HepG2 (cell line): ENCODE results near the gene CDC14B. TPM values are rescaled to one million over a fixed set of nuclear protein-coding genes. Genes with fewer than 3 reads are reported as not detected.

Experiments
- AHDC1 ChIP-seq: sonication (generic); formaldehyde crosslinking; IDR thresholded peaks from 2 replicates; pipeline ENCODE4 v1.5.1; 2020; ENCODE audit warnings: mild to moderate bottlenecking, missing genetic modification reagents, borderline replicate concordance
- ATF7 ChIP-seq, 2 experiments: fragments of 450-650 bp in 1 of 2; sonication (generic) in 1 of 2; formaldehyde crosslinking in 1 of 2; IDR thresholded peaks; 2 replicates each; pipeline versions ENCODE4 v1.4.0 to v1.6.1; 2016 to 2020; ENCODE audit warnings: antibody characterized with exemption in 1 of 2, mild to moderate bottlenecking in 1 of 2, missing genetic modification reagents in 1 of 2
- CSRNP2 ChIP-seq: sonication (generic); formaldehyde crosslinking; conservative IDR thresholded peaks from 2 replicates; pipeline ENCODE4 v1.8.0; 2022; ENCODE audit warnings: low read depth, missing genetic modification reagents
- FOXO1 ChIP-seq: sonication (generic); formaldehyde crosslinking; IDR thresholded peaks from 2 replicates; pipeline ENCODE4 v1.4.0; 2020; ENCODE audit warnings: missing genetic modification reagents
- GATAD2A ChIP-seq: IDR thresholded peaks from 2 replicates; pipeline ENCODE4 v1.6.1; 2016
- HOXA3 ChIP-seq: sonication (generic); formaldehyde crosslinking; IDR thresholded peaks from 2 replicates; pipeline ENCODE4 v1.5.0; 2020; ENCODE audit warnings: missing genetic modification reagents
- JUND ChIP-seq: sonication (generic); formaldehyde crosslinking; IDR thresholded peaks from 2 replicates; pipeline ENCODE4 v1.8.0; 2022; ENCODE audit warnings: mild to moderate bottlenecking, missing genetic modification reagents
- KLF6 ChIP-seq: IDR thresholded peaks from 2 replicates; pipeline ENCODE4 v1.8.0; 2016; ENCODE audit warnings: missing biosample characterization, missing genetic modification reagents
- NCOA2 ChIP-seq: sonication (generic); formaldehyde crosslinking; IDR thresholded peaks from 2 replicates; pipeline ENCODE4 v1.8.0; 2022; ENCODE audit warnings: inconsistent platforms
- NR2F6 ChIP-seq, 2 experiments: IDR thresholded peaks; 2 replicates each; pipeline ENCODE4 v1.6.1; 2016; ENCODE audit warnings: antibody characterized with exemption in 1 of 2, mild to moderate bottlenecking in 1 of 2
- RXRB ChIP-seq: IDR thresholded peaks from 2 replicates; pipeline ENCODE4 v1.6.1; 2016; ENCODE audit warnings: borderline replicate concordance, missing genetic modification reagents, missing compliant biosample characterization
- SOX13 ChIP-seq, 3 experiments: fragments of 450-650 bp in 1 of 3; sonication (generic) in 1 of 3; formaldehyde crosslinking in 1 of 3; IDR thresholded peaks in 2 of 3; conservative IDR thresholded peaks in 1 of 3; 2 replicates each; pipeline versions ENCODE4 v1.5.0 to v1.6.1; 2016 to 2020; ENCODE audit warnings: antibody characterized with exemption in 1 of 3, mild to moderate bottlenecking in 1 of 3, missing compliant biosample characterization in 1 of 3, missing genetic modification reagents in 1 of 3, moderate library complexity in 1 of 3
- SOX5 ChIP-seq: IDR thresholded peaks from 2 replicates; pipeline ENCODE4 v1.6.1; 2016; ENCODE audit warnings: borderline replicate concordance
- TFE3 ChIP-seq: IDR thresholded peaks from 2 replicates; pipeline ENCODE4 v1.6.1; 2016
- TMF1 ChIP-seq: sonication (generic); formaldehyde crosslinking; IDR thresholded peaks from 2 replicates; pipeline ENCODE4 v1.8.1; 2022; ENCODE audit warnings: low read depth, missing genetic modification reagents
- ZNF12 ChIP-seq: sonication (generic); formaldehyde crosslinking; IDR thresholded peaks from 2 replicates; pipeline ENCODE4 v1.5.0; 2020; ENCODE audit warnings: missing genetic modification reagents
- ZNF770 ChIP-seq: sonication (generic); formaldehyde crosslinking; IDR thresholded peaks from 2 replicates; pipeline ENCODE4 v1.5.0; 2020; ENCODE audit warnings: mild to moderate bottlenecking, missing genetic modification reagents
- polyA plus RNA-seq, 8 experiments: library from polyadenylated mRNA; depleted of rRNA in 3 of 8; stranded (reverse) in 7 of 8; unstranded in 1 of 8; fragments of >200 nt; fragmentation: Illumina TruSeq in 4 of 8; extraction: Trizol in 4 of 8; gene quantifications; 2 replicates each; pipeline versions ENCODE4 v1.2.1 to v1.2.3, GENCODE V29; 2011 to 2016; ENCODE audit warnings: low read depth in 4 of 8, missing spikeins in 1 of 8, mixed read lengths in 1 of 8; ENCODE audit not compliant: insufficient read depth in 1 of 8
- total RNA-seq, 5 experiments: library from RNA; depleted of rRNA; stranded (reverse); fragments of >200 nt; fragmentation: Illumina TruSeq; extraction: Trizol; gene quantifications; 2 replicates each; pipeline ENCODE4 v1.2.3, GENCODE V29; 2016; ENCODE audit warnings: low read depth in 1 of 5

CDC14B gene
- total and polyA plus RNA-seq, 2 of the 13 experiments (the other 11 are each of a cell fraction or from before 2014, with no cell fraction given): 25.8 to 33.3 TPM

GRCh38 chr9:96660692-96661248 is 41.1 kb upstream of the CDC14B start (continued):
- TF ChIP-seq SOX5 (CRISPR knock-in tag) (peak; percentile 72; the same call in 1 of the 2 replicates), ZNF770 (0 out of 2 replicates have a peak, but pooled peaks have one; percentile 35), FOXO1 (CRISPR knock-in tag) (peak; percentile 39; the same call in 1 of the 2 replicates), NR2F6 (IDR thresholded peaks at IDR 0.05) (no peak), NR2F6 (CRISPR knock-in tag; IDR thresholded peaks at IDR 0.05) (peak; percentile 45; the same call in 1 of the 2 replicates), HOXA3 (CRISPR knock-in tag) (peak; percentile 19; the same call in 1 of the 2 replicates), SOX13 (IDR thresholded peaks at IDR 0.05) (no peak), SOX13 (CRISPR knock-in tag; conservative IDR thresholded peaks at IDR 0.05 in 1 of 2, IDR thresholded peaks at IDR 0.05 in 1 of 2) (peak in 1 of 2 experiments; percentile 55; a peak in 1 of 4 replicates), RXRB (CRISPR knock-in tag) (peak; percentile 62; the same call in 1 of the 2 replicates), GATAD2A (CRISPR knock-in tag) (peak; percentile 39; the same call in 1 of the 2 replicates), AHDC1 (peak; percentile 49; the same call in 1 of the 2 replicates), ZNF12 (CRISPR knock-in tag) (peak; percentile 94), NCOA2 (CRISPR knock-in tag) (peak; percentile 40; the same call in 1 of the 2 replicates), KLF6 (CRISPR knock-in tag) (no peak), TFE3 (CRISPR knock-in tag) (peak; percentile 44; the same call in 1 of the 2 replicates), CSRNP2 (CRISPR knock-in tag) (no peak), TMF1 (CRISPR knock-in tag) (no peak), JUND (CRISPR knock-in tag) (0 out of 2 replicates have a peak, but pooled peaks have one; percentile 49), ATF7 (IDR thresholded peaks at IDR 0.05) (peak; percentile 12; the same call in 1 of the 2 replicates), ATF7 (CRISPR knock-in tag; IDR thresholded peaks at IDR 0.05) (no peak)
